Lower leg skin (tissue), 3 donors: Measurements from ENCODE around the gene DGKI.

Source experiments
- POLR2A ChIP-seq, 2 donors: fragments of 450-650 bp; IDR thresholded peaks; one replicate each; pipeline ENCODE4 v1.6.1; 2016 to 2017; ENCODE audit warnings: antibody characterized with exemption in 2 of 2, mild to moderate bottlenecking in 1 of 2, moderate library complexity in 1 of 2
- TF ChIP-seq, protein P1 (sequence below), 3 donors: fragments of 450-650 bp; IDR thresholded peaks; one replicate each; pipeline ENCODE4 v1.5.1; 2016; ENCODE audit warnings: antibody characterized with exemption in 3 of 3, mild to moderate bottlenecking in 3 of 3, moderate library complexity in 2 of 3

- TF ChIP-seq, protein P1, sequence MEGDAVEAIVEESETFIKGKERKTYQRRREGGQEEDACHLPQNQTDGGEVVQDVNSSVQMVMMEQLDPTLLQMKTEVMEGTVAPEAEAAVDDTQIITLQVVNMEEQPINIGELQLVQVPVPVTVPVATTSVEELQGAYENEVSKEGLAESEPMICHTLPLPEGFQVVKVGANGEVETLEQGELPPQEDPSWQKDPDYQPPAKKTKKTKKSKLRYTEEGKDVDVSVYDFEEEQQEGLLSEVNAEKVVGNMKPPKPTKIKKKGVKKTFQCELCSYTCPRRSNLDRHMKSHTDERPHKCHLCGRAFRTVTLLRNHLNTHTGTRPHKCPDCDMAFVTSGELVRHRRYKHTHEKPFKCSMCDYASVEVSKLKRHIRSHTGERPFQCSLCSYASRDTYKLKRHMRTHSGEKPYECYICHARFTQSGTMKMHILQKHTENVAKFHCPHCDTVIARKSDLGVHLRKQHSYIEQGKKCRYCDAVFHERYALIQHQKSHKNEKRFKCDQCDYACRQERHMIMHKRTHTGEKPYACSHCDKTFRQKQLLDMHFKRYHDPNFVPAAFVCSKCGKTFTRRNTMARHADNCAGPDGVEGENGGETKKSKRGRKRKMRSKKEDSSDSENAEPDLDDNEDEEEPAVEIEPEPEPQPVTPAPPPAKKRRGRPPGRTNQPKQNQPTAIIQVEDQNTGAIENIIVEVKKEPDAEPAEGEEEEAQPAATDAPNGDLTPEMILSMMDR (IDR thresholded peaks at IDR 0.05), result no peak
- no peak for TF ChIP-seq POLR2A (IDR thresholded peaks at IDR 0.05)
Measured at GRCh38 chr7:137454246-137454724, 392.5 kb downstream of the DGKI start.
